Measurements from ENCODE around the gene MIA3. TPM values are rescaled to one million over a fixed set of nuclear protein-coding genes. Genes with fewer than 3 reads are reported as not detected.

Gene MIA3, protein sequence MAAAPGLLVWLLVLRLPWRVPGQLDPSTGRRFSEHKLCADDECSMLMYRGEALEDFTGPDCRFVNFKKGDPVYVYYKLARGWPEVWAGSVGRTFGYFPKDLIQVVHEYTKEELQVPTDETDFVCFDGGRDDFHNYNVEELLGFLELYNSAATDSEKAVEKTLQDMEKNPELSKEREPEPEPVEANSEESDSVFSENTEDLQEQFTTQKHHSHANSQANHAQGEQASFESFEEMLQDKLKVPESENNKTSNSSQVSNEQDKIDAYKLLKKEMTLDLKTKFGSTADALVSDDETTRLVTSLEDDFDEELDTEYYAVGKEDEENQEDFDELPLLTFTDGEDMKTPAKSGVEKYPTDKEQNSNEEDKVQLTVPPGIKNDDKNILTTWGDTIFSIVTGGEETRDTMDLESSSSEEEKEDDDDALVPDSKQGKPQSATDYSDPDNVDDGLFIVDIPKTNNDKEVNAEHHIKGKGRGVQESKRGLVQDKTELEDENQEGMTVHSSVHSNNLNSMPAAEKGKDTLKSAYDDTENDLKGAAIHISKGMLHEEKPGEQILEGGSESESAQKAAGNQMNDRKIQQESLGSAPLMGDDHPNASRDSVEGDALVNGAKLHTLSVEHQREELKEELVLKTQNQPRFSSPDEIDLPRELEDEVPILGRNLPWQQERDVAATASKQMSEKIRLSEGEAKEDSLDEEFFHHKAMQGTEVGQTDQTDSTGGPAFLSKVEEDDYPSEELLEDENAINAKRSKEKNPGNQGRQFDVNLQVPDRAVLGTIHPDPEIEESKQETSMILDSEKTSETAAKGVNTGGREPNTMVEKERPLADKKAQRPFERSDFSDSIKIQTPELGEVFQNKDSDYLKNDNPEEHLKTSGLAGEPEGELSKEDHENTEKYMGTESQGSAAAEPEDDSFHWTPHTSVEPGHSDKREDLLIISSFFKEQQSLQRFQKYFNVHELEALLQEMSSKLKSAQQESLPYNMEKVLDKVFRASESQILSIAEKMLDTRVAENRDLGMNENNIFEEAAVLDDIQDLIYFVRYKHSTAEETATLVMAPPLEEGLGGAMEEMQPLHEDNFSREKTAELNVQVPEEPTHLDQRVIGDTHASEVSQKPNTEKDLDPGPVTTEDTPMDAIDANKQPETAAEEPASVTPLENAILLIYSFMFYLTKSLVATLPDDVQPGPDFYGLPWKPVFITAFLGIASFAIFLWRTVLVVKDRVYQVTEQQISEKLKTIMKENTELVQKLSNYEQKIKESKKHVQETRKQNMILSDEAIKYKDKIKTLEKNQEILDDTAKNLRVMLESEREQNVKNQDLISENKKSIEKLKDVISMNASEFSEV (N-terminal part only)
- 10 to 100 TPM; 40.7 to 59.7 (median 52.3) TPM for total RNA-seq
- polyA plus RNA-seq = 10 to 100 TPM; 26.9 to 29.8 TPM

DNA sequence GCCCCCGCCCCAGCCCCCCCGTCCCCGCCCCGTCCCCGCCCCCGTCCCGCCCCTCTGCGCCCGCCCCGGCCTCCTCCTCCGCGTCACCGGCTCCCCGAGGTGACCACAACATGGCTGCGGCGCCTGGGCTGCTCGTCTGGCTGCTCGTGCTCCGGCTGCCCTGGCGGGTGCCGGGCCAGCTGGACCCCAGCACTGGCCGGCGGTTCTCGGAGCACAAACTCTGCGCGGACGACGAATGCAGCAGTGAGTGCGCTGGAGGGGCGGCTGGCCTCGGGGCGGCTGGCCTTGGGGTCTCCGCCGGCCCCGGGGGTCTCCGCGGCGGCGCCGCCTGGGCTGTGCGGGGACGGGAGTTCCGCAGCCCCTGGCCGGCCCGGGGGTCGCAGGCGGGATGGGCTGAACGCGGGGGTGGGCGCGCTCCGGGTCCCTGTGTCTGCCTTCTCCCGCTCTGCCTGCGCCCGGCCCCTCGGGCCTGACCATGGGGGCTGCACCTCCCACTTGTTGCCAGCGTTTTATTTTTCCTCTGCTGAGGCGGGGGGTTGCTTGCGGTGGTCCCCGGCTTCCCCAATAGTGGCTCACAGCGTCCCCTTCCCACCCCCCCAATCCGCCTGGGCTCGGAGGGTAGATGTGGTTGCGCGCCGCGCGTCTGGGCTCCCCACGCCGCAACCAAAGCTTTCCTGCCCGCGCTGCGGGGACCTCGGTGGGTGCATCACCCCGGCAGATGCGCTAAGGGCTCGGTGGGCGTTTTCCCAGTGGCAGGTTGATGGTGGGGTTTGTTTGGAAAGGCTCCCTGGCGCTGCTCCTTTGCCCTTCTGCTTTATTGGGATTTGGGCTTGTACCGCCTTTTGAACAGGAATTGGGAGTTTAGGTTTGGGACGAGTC is at the start of gene MIA3:
TSS of gene MIA3 (plus strand) at position 97 of the 879 bp plus-strand sequence. CDS start at position 111, 14 bp downstream.
- WGBS, 2 donors = 0 to 1% methylated on average over 46 to 80 of the region's 81 CpGs
- ATAC-seq (peak; percentile 58 to 79 (median 66)), DNase-seq (peak; percentile 27 to 95 (median 84)), FAIRE-seq (no peak)
- Histone ChIP-seq H3K36me3 (no peaks in the 10 kb centered on the region), H3K4me1 (peaks cover 0 to 17% (median 5%) of the 10 kb centered on the region in 3 donors), H3K27me3 (no peaks in the 10 kb centered on the region), H3K9me3 (no peaks in the 10 kb centered on the region), H3K27ac (peak within 1 kb of the TSS; percentile 73 to 80 (median 77)), H3K4me3 (peak within 1 kb of the TSS; percentile 87 to 94 (median 91))
- intact Hi-C loops (cut with DNase I) = no loop called here
- TF ChIP-seq, protein P1, sequence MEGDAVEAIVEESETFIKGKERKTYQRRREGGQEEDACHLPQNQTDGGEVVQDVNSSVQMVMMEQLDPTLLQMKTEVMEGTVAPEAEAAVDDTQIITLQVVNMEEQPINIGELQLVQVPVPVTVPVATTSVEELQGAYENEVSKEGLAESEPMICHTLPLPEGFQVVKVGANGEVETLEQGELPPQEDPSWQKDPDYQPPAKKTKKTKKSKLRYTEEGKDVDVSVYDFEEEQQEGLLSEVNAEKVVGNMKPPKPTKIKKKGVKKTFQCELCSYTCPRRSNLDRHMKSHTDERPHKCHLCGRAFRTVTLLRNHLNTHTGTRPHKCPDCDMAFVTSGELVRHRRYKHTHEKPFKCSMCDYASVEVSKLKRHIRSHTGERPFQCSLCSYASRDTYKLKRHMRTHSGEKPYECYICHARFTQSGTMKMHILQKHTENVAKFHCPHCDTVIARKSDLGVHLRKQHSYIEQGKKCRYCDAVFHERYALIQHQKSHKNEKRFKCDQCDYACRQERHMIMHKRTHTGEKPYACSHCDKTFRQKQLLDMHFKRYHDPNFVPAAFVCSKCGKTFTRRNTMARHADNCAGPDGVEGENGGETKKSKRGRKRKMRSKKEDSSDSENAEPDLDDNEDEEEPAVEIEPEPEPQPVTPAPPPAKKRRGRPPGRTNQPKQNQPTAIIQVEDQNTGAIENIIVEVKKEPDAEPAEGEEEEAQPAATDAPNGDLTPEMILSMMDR (IDR thresholded peaks at IDR 0.05) = no peak

DNA sequence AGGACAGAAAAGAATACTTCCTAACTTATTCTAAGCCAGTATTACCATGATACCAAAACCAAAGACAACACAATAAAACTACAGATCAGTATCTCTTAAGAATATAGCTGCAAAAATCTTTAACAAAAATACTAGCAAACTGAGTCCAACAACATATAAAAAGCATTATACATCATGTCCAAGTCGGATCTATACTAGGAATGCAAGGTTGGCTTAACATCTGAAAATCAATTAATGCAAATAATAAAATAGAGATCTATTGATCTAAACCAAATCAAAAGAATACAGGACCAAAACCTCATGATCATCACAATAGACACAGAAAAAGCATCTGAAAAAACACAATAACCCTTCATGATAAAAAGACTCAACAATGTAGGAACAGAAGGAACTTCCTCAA is 47.1 kb upstream of the MIA3 start:
- Histone ChIP-seq H3K9me3 (no peaks in the 10 kb centered on the region), H3K4me3 (no peak overlapping the region), H3K4me1 (no peaks in the 10 kb centered on the region), H3K27me3 (no peaks in the 10 kb centered on the region), H3K36me3 (peaks cover 0 to 18% (median 4%) of the 10 kb centered on the region in 3 donors), H3K27ac (no peak overlapping the region)
- ATAC-seq (no peak), FAIRE-seq (no peak), DNase-seq (no peak)
- intact Hi-C loops (cut with DNase I) = no loop called here
- WGBS, 2 donors = 94 to 95% methylated on average over 1 of the region's 1 CpG
- TF ChIP-seq, protein P1 (IDR thresholded peaks at IDR 0.05) = no peak

DNA sequence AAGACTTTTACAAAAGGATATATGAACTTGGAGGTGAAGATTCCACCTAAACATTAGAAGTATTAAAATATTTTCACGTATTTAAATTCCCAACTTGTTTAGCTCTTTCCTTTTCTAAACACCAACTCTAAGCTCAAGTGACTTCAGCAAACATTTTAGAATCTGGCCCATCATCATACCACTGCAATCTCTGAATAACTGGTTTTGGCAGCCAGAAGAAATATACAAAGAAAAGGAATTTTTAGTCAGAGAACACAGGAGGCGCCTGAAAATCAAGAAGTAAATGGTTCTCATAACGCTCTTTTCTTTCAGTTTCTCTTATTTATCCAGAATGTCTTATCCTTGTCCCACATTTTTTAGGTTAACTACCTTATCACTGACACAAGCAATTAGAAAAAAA is 38.6 kb upstream of the MIA3 start:
- 96 to 97% methylated on average over 3 of the region's 3 CpGs for WGBS, 2 donors
- no peaks in the 10 kb centered on the region for H3K36me3 ChIP-seq
- no peak for FAIRE-seq
- no peak for DNase-seq
- intact Hi-C loops (cut with DNase I) = no loop called here
- H3K4me1 ChIP-seq = peaks cover 0 to 7% (median 4%) of the 10 kb centered on the region in 3 donors
- TF ChIP-seq, protein P1 (IDR thresholded peaks at IDR 0.05) = no peak
- no peaks in the 10 kb centered on the region for H3K27me3 ChIP-seq
- no peak overlapping the region for H3K4me3 ChIP-seq
- H3K27ac ChIP-seq = no peak overlapping the region
- no peak for ATAC-seq
- H3K9me3 ChIP-seq = no peaks in the 10 kb centered on the region

Measured in pancreas (tissue), 10 donors.